ENCODE results near the gene THAP8. TPM values are rescaled to one million over a fixed set of nuclear protein-coding genes. Genes with fewer than 3 reads are reported as not detected.

The THAP8 gene
- total RNA-seq, 3 donors from 2014 or later = 8.6 to 11.0 (median 10.2) TPM

GRCh38 chr19:36019061-36019670 is 34.9 kb downstream of the THAP8 start:
- Histone ChIP-seq H3K36me3 (no peaks in the 10 kb centered on the region), H3K4me1 (peaks cover 0 to 5% of the 10 kb centered on the region in 2 donors), H3K27ac (no peak overlapping the region), H3K27me3 (no peaks in the 10 kb centered on the region), H3K4me3 (no peak overlapping the region), H3K9me3 (no peaks in the 10 kb centered on the region)
- no peak for DNase-seq (ENCODE audit: low spot score in 2 of 2)
- TF ChIP-seq POLR2A (IDR thresholded peaks at IDR 0.05) = no peak
- TF ChIP-seq CTCF (IDR thresholded peaks at IDR 0.05) = no peak
- no peak for TF ChIP-seq POLR2AphosphoS5 (IDR thresholded peaks at IDR 0.05)
- intact Hi-C loops (cut with DNase I; ENCODE audit: low total_unique reads) = no loop called here

GRCh38 chr19:36014012-36014924 is 39.8 kb downstream of the THAP8 start, which contains the start of gene ALKBH6:
Gene ALKBH6 (minus strand): TSS chr19:36014213. CDS start chr19:36013397, 816 bp downstream.
- Histone ChIP-seq H3K36me3 (no peaks in the 10 kb centered on the region), H3K27me3 (no peaks in the 10 kb centered on the region), H3K9me3 (no peaks in the 10 kb centered on the region), H3K4me1 (peaks cover 0 to 11% of the 10 kb centered on the region in 2 donors), H3K4me3 (peak within 1 kb of the TSS; percentile 60 to 85 (median 70)), H3K27ac (peak within 1 kb of the TSS; percentile 86 to 92)
- peak; percentile 100 for DNase-seq (ENCODE audit: low spot score in 2 of 2)
- TF ChIP-seq CTCF (IDR thresholded peaks at IDR 0.05) (no peak), POLR2AphosphoS5 (IDR thresholded peaks at IDR 0.05) (peak in 1 of 3 donors; percentile 28)
- intact Hi-C loops (cut with DNase I; ENCODE audit: low total_unique reads) = no loop called here

- Histone ChIP-seq H3K4me1 (peaks cover 0 to 11% of the 10 kb centered on the region in 2 donors), H3K9me3 (no peaks in the 10 kb centered on the region), H3K4me3 (peak overlapping the region; percentile 60 to 85 (median 70)), H3K27ac (peak overlapping the region; percentile 86 to 92), H3K36me3 (no peaks in the 10 kb centered on the region), H3K27me3 (no peaks in the 10 kb centered on the region)
- TF ChIP-seq CTCF (IDR thresholded peaks at IDR 0.05) (no peak), POLR2AphosphoS5 (IDR thresholded peaks at IDR 0.05) (no peak), POLR2A (IDR thresholded peaks at IDR 0.05) (no peak)
- DNase-seq (ENCODE audit: low spot score in 2 of 2) = no peak
- intact Hi-C loops (cut with DNase I; ENCODE audit: low total_unique reads) = no loop called here
Measured at GRCh38 chr19:36013280-36014011, 40.6 kb downstream of the THAP8 start.

- no peak overlapping the region for H3K4me3 ChIP-seq
- no peaks in the 10 kb centered on the region for H3K27me3 ChIP-seq
- peak overlapping the region in 1 of 2 donors; percentile 92 for H3K27ac ChIP-seq
- no peak for TF ChIP-seq CTCF (IDR thresholded peaks at IDR 0.05)
- no peak for TF ChIP-seq POLR2A (IDR thresholded peaks at IDR 0.05)
- TF ChIP-seq POLR2AphosphoS5 (IDR thresholded peaks at IDR 0.05) = no peak
- intact Hi-C loops (cut with DNase I; ENCODE audit: low total_unique reads) = no loop called here
- H3K9me3 ChIP-seq = no peaks in the 10 kb centered on the region
- no peak for DNase-seq (ENCODE audit: low spot score in 2 of 2)
- H3K4me1 ChIP-seq = peaks cover 0 to 11% of the 10 kb centered on the region in 2 donors
- H3K36me3 ChIP-seq = no peaks in the 10 kb centered on the region
Measured at GRCh38 chr19:36010402-36010801, 43.7 kb downstream of the THAP8 start.
